Ascending aorta (tissue), 2 donors: ENCODE measurements around the gene AUTS2. TPM values are rescaled to one million over a fixed set of nuclear protein-coding genes. Genes with fewer than 3 reads are reported as not detected.

Experiments
- DNase-seq, 2 donors: peaks; one replicate each; pipeline ENCODE4 v3.0.0-alpha.2; 2019; ENCODE audit warnings: low spot score in 2 of 2
- H3K27ac ChIP-seq, 2 donors: fragments of 200-600 bp; sonication (generic); one replicate each; pipeline ENCODE4 v1.5.1; 2016 to 2017; ENCODE audit warnings: mild to moderate bottlenecking in 1 of 2
- H3K27me3 ChIP-seq: fragments of 200-600 bp; sonication (generic); one replicate; pipeline ENCODE4 v1.5.1; 2017
- H3K36me3 ChIP-seq, 2 donors: fragments of 200-600 bp; sonication (generic); one replicate each; pipeline ENCODE4 v1.5.1; 2016
- H3K4me1 ChIP-seq, 2 donors: fragments of 200-600 bp; sonication (generic); one replicate each; pipeline ENCODE4 v1.5.1; 2016 to 2017; ENCODE audit warnings: mild to moderate bottlenecking in 1 of 2
- H3K4me3 ChIP-seq, 2 donors: fragments of 200-600 bp; sonication (generic); one replicate each; pipeline ENCODE4 v1.5.1; 2016 to 2017; ENCODE audit warnings: mild to moderate bottlenecking in 1 of 2
- H3K9me3 ChIP-seq, 2 donors: fragments of 200-600 bp; sonication (generic); one replicate each; pipeline ENCODE4 v1.5.1; 2016
- intact Hi-C: fragments of 100-400 bp; cut with DNase I; formaldehyde crosslinking; loops from one replicate; pipeline ENCODE4 v1.15.1; 2023
- total RNA-seq: library from RNA; depleted of rRNA; stranded (reverse); fragments of >200 nt; gene quantifications from one replicate; pipeline ENCODE4 v1.1.0, GENCODE V29; 2016
- TF ChIP-seq, protein P1 (sequence below), 3 experiments: fragments of 200-600 bp in 2 of 3; fragments of 450-650 bp in 1 of 3; sonication (generic) in 2 of 3; IDR thresholded peaks; one replicate each; pipeline ENCODE4 v1.5.1; 2016 to 2019; ENCODE audit warnings: antibody characterized with exemption in 3 of 3, mild to moderate bottlenecking in 1 of 3, moderate library complexity in 1 of 3

The AUTS2 gene
- total RNA-seq, 1 donor from 2014 or later, result 90.4 TPM

- Histone ChIP-seq H3K4me1 (peaks cover 0 to 3% of the 10 kb centered on the region in 2 donors), H3K27ac (no peak overlapping the region)
- TF ChIP-seq, protein P1, sequence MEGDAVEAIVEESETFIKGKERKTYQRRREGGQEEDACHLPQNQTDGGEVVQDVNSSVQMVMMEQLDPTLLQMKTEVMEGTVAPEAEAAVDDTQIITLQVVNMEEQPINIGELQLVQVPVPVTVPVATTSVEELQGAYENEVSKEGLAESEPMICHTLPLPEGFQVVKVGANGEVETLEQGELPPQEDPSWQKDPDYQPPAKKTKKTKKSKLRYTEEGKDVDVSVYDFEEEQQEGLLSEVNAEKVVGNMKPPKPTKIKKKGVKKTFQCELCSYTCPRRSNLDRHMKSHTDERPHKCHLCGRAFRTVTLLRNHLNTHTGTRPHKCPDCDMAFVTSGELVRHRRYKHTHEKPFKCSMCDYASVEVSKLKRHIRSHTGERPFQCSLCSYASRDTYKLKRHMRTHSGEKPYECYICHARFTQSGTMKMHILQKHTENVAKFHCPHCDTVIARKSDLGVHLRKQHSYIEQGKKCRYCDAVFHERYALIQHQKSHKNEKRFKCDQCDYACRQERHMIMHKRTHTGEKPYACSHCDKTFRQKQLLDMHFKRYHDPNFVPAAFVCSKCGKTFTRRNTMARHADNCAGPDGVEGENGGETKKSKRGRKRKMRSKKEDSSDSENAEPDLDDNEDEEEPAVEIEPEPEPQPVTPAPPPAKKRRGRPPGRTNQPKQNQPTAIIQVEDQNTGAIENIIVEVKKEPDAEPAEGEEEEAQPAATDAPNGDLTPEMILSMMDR (IDR thresholded peaks at IDR 0.05), result no peak
These were observed 7.3 kb downstream of the AUTS2 start for GRCh38 chr7:69605546-69605945.

GRCh38 chr7:69608049-69608448 lies 9.8 kb downstream of the AUTS2 start:
- intact Hi-C loops, result no loop called here
- Histone ChIP-seq H3K9me3 (no peaks in the 10 kb centered on the region), H3K36me3 (no peaks in the 10 kb centered on the region), H3K27me3 (no peaks in the 10 kb centered on the region), H3K4me3 (no peak overlapping the region), H3K4me1 (no peaks in the 10 kb centered on the region), H3K27ac (no peak overlapping the region)
- DNase-seq, result no peak
- TF ChIP-seq, protein P1 (IDR thresholded peaks at IDR 0.05), result no peak

More at GRCh38 chr7:69605546-69605945, 7.3 kb downstream of the AUTS2 start:
- intact Hi-C loops, result no loop called here
- Histone ChIP-seq H3K27me3 (no peaks in the 10 kb centered on the region), H3K36me3 (no peaks in the 10 kb centered on the region), H3K4me3 (no peak overlapping the region), H3K9me3 (no peaks in the 10 kb centered on the region)
- DNase-seq, result no peak

DNA sequence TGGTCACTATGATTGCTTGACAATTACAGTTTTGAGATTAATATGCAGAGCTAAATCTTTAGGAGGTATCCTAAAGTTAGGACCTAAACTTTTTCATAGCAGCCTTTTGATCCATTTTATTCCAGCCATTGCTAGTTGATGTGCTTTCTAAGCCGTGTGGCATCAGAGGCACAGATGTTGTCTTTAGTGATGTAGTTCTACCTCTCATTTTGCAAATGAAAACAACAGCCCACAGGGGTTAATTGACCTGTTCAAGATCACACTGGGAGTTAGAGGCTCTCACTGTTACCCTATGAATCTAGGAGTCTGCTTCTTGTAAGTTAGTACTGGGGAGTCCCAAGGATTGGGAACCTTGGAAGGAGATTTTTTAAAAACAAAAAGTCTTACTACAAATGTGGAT lies 10.6 kb downstream of the AUTS2 start:
- H3K4me1 ChIP-seq, result no peaks in the 10 kb centered on the region
- H3K27me3 ChIP-seq, result no peaks in the 10 kb centered on the region

DNA sequence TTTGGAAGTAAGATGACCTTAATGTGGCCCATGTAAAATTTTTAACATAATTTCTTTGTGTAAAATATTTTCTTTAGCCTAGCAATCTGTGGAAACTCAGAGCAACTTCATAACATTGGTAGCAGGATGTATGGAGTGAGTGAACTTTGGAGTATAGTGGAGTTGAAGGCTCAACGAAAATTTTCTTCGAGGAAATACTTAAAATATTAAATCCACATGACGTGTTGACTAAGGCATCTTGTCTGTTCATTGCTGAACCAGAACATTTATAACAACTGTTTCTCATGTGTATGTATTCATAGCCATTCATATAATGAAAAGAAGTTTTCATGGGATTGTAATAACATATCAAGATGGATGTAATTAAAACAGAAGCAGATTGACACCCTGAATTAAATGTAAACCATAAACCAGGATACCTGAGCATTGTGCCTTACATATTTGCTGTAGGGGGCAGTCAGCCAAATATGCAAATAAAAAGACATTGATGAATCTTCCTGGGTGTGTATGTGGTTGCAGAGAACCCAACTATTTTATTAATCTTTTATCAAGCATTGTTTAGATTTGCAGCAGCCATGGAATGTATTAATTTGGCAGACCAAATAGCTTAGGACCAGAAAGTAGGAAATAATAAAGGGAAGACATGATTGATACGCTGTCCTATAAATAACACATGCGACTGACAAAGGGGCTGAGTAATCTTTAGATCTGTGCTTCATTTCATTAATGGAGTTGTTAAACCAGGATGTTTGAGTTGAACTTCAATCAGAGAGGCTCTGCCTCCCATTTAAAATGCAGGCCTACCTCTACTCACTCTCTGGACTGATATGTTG lies 11.5 kb downstream of the AUTS2 start:
- no peaks in the 10 kb centered on the region for H3K9me3 ChIP-seq
- H3K36me3 ChIP-seq, result no peaks in the 10 kb centered on the region
- H3K27me3 ChIP-seq, result no peaks in the 10 kb centered on the region
- H3K4me1 ChIP-seq, result no peaks in the 10 kb centered on the region
- H3K27ac ChIP-seq, result no peak overlapping the region
- no peak overlapping the region for H3K4me3 ChIP-seq
- intact Hi-C loops, result no loop called here
- TF ChIP-seq, protein P1 (IDR thresholded peaks at IDR 0.05), result no peak
- DNase-seq, result no peak

More for the DNA sequence above, 10.6 kb downstream of the AUTS2 start:
- Histone ChIP-seq H3K36me3 (no peaks in the 10 kb centered on the region), H3K27ac (no peak overlapping the region), H3K4me3 (no peak overlapping the region), H3K9me3 (no peaks in the 10 kb centered on the region)
- DNase-seq, result no peak
- TF ChIP-seq, protein P1 (IDR thresholded peaks at IDR 0.05), result no peak
- intact Hi-C loops, result no loop called here

DNA sequence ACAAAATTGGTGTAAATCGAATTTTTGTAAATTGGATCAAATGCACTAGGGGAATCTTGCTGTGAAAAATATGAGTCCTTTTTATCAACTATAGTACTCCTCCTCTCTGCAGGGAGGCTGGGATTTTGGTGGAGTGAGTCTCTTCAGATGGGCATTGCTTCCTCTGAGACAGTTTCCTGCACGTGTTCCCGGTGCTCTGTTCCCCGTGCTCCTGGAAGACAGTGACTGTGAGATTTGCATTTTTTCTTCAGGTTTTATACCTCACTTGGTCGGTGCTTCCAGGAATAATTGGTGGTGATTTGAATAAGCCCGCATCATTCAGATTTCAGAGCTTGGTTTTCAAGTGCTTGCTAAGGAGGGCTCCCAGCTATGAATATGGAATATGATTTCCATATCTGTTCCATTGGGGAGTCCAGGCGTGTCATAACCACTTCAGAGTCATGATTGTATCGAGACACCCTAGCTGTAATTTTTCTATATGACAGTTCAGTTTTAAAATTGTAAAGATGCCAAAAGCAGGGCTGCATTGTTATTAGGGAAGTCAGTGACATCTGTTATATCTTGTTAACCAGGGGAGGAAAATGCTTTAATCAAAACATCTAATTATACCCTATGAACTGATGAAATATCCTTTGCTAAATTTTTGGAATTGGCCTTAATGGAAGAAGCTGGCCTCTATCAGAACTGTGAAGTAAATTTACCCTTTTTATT lies 12.3 kb downstream of the AUTS2 start:
- H3K27me3 ChIP-seq, result no peaks in the 10 kb centered on the region
- no peaks in the 10 kb centered on the region for H3K4me1 ChIP-seq
- intact Hi-C loops, result no loop called here
- TF ChIP-seq, protein P1 (IDR thresholded peaks at IDR 0.05), result no peak
- no peak overlapping the region for H3K27ac ChIP-seq
- H3K36me3 ChIP-seq, result no peaks in the 10 kb centered on the region
- no peaks in the 10 kb centered on the region for H3K9me3 ChIP-seq
- no peak for DNase-seq
- H3K4me3 ChIP-seq, result no peak overlapping the region
